ENCODE measurements around the gene ELAVL1. TPM values are rescaled to one million over a fixed set of nuclear protein-coding genes. Genes with fewer than 3 reads are reported as not detected.

The ELAVL1 gene
- total RNA-seq, 2 donors from 2014 or later: 31.0 to 37.4 TPM

- H3K27ac ChIP-seq: no peak overlapping the region
- H3K4me1 ChIP-seq: peaks cover 0 to 7% of the 10 kb centered on the region in 2 donors
- H3K27me3 ChIP-seq: no peaks in the 10 kb centered on the region
- peaks cover under 1% of the 10 kb centered on the region for H3K36me3 ChIP-seq
- H3K4me3 ChIP-seq: no peak overlapping the region
- TF ChIP-seq CTCF (IDR thresholded peaks at IDR 0.05): no peak
- DNase-seq (ENCODE audit: low spot score): no peak
- no peaks in the 10 kb centered on the region for H3K9me3 ChIP-seq
Observed at GRCh38 chr19:7955696-7956095, 49.7 kb downstream of the ELAVL1 start.

GRCh38 chr19:7953576-7953975 lies 51.9 kb downstream of the ELAVL1 start:
- Histone ChIP-seq H3K27ac (no peak overlapping the region), H3K9me3 (no peaks in the 10 kb centered on the region), H3K4me3 (no peak overlapping the region), H3K27me3 (no peaks in the 10 kb centered on the region), H3K36me3 (no peaks in the 10 kb centered on the region), H3K4me1 (peaks cover 0 to 7% of the 10 kb centered on the region in 2 donors)
- no peak for DNase-seq (ENCODE audit: low spot score)
- TF ChIP-seq CTCF (IDR thresholded peaks at IDR 0.05): no peak

- H3K4me3 ChIP-seq: no peak overlapping the region
- no peak overlapping the region for H3K27ac ChIP-seq
- peaks cover 0 to 7% of the 10 kb centered on the region in 2 donors for H3K4me1 ChIP-seq
- DNase-seq (ENCODE audit: low spot score): no peak
- TF ChIP-seq CTCF (IDR thresholded peaks at IDR 0.05): no peak
- H3K36me3 ChIP-seq: no peaks in the 10 kb centered on the region
- no peaks in the 10 kb centered on the region for H3K27me3 ChIP-seq
- H3K9me3 ChIP-seq: no peaks in the 10 kb centered on the region
Observed at GRCh38 chr19:7953060-7953459, 52.4 kb downstream of the ELAVL1 start.

- H3K27ac ChIP-seq: no peak overlapping the region
- H3K4me3 ChIP-seq: no peak overlapping the region
- no peaks in the 10 kb centered on the region for H3K9me3 ChIP-seq
- H3K27me3 ChIP-seq: no peaks in the 10 kb centered on the region
- peaks cover 0 to 7% of the 10 kb centered on the region in 2 donors for H3K4me1 ChIP-seq
- H3K36me3 ChIP-seq: no peaks in the 10 kb centered on the region
- DNase-seq (ENCODE audit: low spot score): no peak
- TF ChIP-seq CTCF (IDR thresholded peaks at IDR 0.05): no peak
Observed at GRCh38 chr19:7947939-7948338, 57.5 kb downstream of the ELAVL1 start.

- Histone ChIP-seq H3K4me1 (peaks cover 0 to 29% of the 10 kb centered on the region in 2 donors), H3K27me3 (no peaks in the 10 kb centered on the region), H3K27ac (peak overlapping the region; percentile 90 to 95), H3K36me3 (peaks cover 12% of the 10 kb centered on the region), H3K4me3 (peak overlapping the region; percentile 47 to 81), H3K9me3 (no peaks in the 10 kb centered on the region)
- peak; percentile 65 to 92 for TF ChIP-seq CTCF (IDR thresholded peaks at IDR 0.05)
- peak; percentile 91 for DNase-seq (ENCODE audit: low spot score)
Observed at GRCh38 chr19:7944177-7944761, 61.2 kb downstream of the ELAVL1 start.

Measured in right atrium auricular region (tissue), 2 donors.